Fibroblast of skin of left quadriceps (primary cell): Measurements from ENCODE around the gene GSK3A.

Experiments used
- DNase-seq, 2 experiments: peaks; one replicate each; pipeline ENCODE4 v3.0.0-alpha.2; 2013; ENCODE audit warnings: low read depth in 2 of 2

Gene GSK3A

DNA sequence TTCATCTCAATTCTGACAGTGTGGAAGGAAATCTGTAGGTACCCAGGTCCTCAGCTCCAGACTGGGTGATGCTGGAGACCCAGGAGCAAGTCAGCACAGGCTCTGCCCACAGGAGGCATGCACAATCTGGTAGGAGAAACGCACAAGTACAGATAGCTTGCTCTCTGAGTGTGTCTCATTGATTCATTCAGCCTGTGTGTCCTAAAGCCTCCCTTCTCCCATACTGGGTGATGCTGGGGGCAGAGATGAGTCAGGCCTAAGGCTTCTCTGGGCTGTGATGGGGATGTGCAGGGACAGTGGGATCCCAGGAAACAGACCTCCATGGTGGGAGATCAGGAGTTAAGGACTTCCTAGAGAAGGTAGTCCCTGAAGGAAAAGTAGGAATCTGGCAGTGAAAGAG lies 15.5 kb downstream of the GSK3A start:
- no peak for DNase-seq

- no peak for DNase-seq
These were observed 16.6 kb downstream of the GSK3A start for GRCh38 chr19:42225718-42226292.

- no peak for DNase-seq
These were observed 17.3 kb downstream of the GSK3A start for GRCh38 chr19:42224940-42225717.

GRCh38 chr19:42220751-42221097 lies 21.7 kb downstream of the GSK3A start:
- no peak for DNase-seq

DNA sequence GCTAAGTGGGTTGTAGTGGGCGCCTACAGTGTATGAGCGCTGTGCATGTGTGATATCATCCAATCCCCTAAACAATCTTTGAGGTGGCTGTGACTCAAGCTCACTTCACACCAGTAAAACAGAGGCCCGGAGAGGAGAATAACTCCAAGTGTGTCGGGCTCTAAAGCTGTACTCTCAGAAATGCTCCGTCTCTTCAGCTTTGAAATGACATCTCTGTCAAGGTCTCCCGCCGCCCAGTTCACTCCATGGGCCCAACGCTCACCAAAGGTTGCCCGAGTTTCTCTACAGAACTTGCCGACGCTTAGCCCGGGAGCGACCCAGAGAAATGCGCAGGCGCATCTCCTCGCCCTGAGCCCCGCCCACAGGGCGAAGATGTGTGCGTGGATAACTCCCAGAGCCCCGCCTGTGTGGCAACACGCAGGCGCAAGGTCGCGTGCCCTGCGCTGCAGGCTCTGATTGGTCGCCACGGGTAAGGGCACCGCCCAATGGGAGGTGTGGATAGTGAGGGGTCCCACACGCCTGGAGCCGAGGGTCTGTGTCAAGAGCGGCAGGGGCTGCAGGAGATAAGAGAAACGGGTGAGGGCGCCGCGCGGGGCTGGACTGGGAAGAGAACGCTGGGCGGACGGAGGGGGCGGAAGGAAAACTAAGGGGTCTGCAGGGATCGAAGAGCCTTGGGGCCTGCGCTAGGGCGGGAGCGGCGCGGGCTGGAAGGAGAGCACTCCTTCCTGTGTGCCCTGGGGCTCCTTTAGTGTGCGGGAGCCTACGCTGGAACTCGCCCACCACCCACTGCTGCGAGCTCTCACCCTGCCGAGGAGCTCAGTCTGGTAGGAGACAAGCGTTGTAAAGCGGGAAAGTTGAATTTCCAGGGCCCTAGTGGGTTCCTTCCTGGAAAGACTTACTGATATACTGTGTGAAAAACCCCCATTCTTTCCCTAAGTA lies 22.3 kb downstream of the GSK3A start, which contains the start of gene ZNF526:
TSS of gene ZNF526 (plus strand) at position 501 of the 939 bp plus-strand sequence. CDS start 4,092 bp downstream, outside the sequence.
- peak; percentile 92 to 94 for DNase-seq

DNA sequence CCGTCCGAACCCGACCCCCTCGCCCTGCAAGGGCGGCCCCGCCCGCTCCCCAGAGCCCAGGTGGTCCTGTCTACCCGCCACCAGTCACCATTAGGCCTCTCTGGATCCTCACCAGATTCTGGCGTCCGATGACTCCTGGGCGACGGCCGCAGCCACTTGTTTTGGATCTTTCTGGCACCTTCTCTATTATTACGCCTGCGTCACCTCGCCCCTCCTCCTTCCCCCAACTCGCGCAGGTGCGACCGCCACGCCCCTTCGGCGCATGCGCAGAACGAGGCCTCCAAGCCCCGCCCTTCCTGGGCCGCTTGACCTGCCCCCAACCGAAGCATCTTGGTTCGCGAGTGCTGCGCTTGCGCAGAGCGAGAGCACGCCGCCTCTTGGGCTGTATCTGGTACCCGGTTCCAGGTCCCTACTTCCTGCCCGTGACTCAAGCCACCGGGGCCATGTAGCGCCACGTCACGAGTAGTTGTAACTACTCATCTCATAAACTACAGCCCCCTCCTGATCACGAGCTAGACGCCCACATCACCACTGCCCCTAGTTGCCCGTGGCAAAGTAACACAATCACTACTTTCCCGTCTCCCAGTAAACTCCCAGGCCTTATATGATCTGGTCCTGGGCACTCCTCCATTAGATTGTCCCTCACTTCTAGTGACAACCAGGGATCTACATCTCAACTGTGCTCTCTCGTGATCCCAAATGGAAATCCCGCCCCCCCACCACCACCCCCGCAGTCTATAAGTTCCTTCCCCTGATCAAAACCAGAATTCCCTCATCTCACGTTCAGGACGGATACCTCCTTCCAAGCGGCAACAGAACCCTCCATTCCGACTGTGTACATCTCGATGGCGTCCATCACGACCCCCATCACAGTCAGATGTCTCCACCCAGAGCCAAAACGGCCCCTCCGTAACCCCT lies 24.6 kb downstream of the GSK3A start, which contains the start of gene DEDD2:
TSS of gene DEDD2 (minus strand) at position 158 of the 918 bp plus-strand sequence. CDS start 670 bp downstream, outside the sequence.
- DNase-seq = peak; percentile 93

GRCh38 chr19:42216653-42217519 lies 25.5 kb downstream of the GSK3A start:
- no peak for DNase-seq

GRCh38 chr19:42214810-42215485 lies 27.5 kb downstream of the GSK3A start:
- DNase-seq = no peak

DNA sequence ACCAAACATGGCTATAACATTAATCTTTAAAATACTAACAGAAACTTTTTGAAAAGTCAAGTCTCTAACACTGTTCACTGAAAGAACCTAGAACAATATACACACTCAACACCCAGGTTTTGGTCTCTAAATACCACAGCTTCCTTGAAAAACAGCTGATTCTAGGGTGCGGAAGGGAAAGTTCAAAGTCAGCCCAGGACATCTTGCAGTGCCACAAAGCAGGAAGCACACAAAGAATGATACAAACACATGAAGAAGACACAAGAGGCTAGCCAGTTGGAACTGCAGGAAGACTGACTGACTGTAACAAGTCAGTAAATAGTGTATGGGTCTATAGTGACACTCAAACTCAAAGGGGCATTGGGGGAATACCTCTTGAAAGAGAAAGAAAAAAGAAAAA lies 29.5 kb downstream of the GSK3A start:
- no peak for DNase-seq

GRCh38 chr19:42208612-42209011 lies 33.8 kb downstream of the GSK3A start:
- DNase-seq = no peak

DNA sequence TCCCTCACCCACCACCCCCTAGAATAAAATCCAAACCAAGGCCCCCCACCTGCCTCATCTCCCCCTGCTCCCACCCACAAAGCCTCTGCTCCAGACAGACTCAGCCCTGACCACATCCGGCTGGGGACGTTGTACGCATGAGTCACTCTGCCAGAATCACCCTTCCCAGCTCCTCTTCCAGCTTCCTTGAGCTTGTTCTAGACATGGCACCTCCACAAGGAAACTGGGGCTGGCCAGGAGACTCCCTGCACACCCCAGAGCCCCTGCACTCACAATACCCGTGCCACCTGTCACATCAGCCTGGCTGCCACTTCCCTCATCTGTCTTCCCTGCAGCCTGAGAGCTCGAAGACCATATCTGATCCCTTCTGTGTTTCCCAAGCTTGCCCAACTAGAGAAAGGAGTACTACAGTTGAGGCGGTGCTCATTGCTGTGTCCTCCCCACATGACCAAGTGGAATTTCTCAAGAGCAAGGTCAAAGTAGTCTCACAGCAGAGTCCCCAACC lies 34.6 kb downstream of the GSK3A start:
- DNase-seq = no peak

DNA sequence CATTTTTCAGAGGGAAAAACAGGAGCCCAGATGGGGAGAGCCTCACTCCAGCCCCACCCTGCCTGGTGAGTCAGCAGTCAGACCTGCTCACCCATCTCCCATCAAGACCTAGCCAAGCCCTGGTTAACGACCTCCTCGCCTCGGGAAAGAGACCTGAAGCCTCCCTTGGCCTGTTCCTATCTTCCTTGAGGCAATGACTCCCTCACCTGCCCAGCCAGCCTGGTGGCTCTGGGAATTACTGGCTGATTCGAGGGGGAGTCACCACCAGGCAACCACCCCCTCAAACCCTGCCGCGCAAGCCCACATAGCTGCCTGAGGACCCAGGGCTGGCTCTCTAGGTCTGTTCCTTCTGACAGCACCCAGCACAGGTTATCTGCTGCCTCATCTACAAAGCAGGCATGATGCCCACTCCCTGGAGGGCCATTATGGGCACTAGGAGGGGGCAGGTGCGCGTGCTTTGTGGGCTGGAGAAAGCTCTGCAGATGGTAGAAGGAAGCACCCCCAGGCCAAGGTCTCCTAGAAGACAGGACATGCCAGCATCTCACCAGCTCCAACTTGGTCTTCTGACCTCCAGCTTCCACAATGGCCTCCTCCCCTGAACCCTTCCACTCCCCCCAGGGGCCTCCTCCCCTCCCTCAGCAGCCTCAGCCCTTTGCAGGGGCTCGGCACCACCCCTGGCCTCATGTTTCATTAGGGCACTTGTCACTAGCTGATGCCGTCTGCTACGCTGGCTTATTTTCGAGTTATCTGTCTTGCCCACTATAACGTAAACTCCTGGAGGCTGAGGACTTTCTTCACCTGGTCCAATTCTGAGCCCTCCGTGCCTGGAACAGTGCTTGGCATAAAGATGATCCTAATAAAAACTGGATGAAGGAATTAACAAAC lies 35.3 kb downstream of the GSK3A start:
- DNase-seq = no peak

GRCh38 chr19:42204664-42205063 lies 37.7 kb downstream of the GSK3A start:
- no peak for DNase-seq

- DNase-seq = no peak
These were observed 38.7 kb downstream of the GSK3A start for GRCh38 chr19:42203700-42204099.

DNA sequence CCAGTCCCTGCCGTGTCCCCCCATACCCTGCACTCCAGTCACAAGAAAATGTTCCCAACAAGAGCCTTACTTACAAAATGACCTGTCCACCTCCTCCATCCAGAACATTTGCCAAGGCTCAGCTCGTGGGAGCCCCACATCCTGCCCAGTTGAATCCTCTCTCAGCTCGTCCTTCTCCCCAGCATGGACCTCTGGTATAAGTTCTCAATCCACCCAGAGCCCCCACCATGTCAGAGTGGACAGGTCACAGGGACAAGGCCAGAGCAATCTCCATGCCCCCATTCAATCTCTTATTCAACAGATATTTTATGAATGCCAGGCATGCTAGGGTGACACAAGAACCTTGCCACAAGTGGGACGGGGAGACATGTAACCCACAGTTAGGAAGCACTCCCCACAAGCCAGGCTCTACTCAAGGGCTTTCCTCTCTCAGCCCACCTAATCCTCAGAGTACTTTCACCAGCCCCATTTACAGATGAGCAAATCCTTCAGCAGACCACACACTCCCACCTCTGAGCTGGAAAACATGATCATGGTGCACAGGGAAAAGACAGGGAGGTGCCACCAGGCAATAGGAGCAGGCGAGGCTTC lies 40.0 kb downstream of the GSK3A start:
- DNase-seq = no peak

DNA sequence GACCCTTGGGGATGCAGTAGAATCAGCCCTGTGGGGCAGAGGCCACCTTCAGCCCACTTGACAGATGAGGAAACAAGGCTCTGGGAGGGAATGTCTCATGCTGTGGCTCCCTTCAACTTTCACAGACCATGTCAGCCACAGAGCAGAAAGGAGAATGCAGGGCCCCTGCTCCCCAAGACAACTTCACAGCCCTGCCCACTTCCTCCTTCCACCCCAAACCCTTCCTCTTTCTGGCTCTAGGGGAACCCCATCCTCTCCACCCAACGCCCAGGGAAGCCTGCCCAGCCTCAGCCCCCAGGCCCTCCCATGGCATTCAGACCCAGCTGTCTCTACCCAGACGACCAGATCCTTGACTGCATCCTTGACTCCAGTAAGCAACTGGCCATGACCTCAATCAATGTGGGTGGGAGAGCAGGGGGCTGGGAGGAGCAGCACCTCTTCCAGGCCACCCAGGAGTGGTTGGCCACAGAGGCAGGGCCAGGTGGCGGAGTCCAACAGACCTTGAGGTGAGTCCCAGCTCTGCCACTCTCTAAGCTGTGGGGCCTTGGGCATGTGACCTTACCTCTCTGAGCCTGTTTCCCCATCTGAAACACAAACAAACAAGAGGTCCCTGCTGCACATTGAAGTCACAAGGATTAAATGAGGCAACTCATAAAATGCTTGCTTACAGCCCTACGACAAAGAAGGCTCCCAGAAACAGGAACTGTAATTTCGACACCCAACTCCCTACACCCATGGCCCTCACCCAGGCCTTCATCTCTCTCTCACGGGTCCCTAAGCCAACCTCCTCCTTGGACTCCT lies 40.7 kb downstream of the GSK3A start:
- no peak for DNase-seq

DNA sequence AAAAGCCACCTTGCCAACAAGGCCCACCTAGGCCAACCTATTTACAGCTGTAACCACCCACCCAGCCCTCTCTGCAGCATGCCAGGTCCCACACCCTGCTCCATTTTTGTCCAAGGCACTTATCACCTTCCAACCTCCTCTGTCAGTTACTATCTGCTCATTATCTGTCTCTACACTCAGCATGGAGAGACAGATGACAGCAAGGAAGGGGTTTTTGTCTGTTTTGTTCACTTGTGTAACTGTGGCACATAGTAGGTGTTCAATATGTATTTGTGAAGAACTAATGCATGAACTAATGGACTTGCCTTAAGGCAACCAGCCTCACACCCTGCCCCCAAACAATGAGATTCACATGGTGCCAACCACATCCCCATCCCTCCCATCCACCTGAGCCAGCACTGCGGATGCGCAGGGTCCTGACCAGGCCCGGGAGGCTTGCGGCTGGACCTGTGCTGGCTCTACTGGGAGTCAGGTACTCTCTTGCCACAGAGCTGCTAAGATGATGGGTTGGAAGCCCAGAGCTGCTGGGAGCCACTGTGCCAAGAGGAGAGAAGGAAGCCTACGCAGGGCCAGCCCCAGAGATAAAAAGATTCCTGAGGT lies 42.2 kb downstream of the GSK3A start:
- DNase-seq = no peak
